ENCODE results near the gene ZCCHC24. TPM values are rescaled to one million over a fixed set of nuclear protein-coding genes. Genes with fewer than 3 reads are reported as not detected.

ZCCHC24 gene
- total RNA-seq, 6 experiments from 2014 or later, result 33.2 to 40.3 (median 37.5) TPM

DNA sequence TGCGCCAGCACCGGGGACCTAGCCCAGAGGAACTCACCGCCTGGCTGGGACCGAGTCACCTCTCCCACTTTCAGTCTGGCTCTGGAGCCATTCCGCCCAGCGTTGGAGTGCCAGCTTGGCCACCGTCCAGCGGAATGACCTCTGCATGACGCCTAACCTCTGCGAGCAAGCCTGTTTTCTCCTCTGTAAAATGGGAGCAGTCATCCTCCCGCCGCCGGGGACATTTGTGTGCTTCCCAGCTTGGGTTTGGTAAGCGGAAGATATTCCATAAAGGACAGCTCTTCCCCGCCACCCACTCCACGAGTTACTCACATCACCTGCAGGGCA lies 1.3 kb upstream of the ZCCHC24 start:
- H3K27ac Mint-ChIP-seq, result peak overlapping the region; percentile 72
- 0 out of 2 replicates have a peak, but pooled peaks cover 6% of the 10 kb centered on the region for H3K36me3 Mint-ChIP-seq (ENCODE audit: low read depth)
- H3K9me3 Mint-ChIP-seq, result no peaks in the 10 kb centered on the region
- TF ChIP-seq, protein P1, sequence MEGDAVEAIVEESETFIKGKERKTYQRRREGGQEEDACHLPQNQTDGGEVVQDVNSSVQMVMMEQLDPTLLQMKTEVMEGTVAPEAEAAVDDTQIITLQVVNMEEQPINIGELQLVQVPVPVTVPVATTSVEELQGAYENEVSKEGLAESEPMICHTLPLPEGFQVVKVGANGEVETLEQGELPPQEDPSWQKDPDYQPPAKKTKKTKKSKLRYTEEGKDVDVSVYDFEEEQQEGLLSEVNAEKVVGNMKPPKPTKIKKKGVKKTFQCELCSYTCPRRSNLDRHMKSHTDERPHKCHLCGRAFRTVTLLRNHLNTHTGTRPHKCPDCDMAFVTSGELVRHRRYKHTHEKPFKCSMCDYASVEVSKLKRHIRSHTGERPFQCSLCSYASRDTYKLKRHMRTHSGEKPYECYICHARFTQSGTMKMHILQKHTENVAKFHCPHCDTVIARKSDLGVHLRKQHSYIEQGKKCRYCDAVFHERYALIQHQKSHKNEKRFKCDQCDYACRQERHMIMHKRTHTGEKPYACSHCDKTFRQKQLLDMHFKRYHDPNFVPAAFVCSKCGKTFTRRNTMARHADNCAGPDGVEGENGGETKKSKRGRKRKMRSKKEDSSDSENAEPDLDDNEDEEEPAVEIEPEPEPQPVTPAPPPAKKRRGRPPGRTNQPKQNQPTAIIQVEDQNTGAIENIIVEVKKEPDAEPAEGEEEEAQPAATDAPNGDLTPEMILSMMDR (IDR thresholded peaks at IDR 0.05), result no peak
- H3K27me3 Mint-ChIP-seq (ENCODE audit: insufficient read depth), result no peaks in the 10 kb centered on the region; the same call in none of the 2 replicates
- H3K4me3 Mint-ChIP-seq, result peak overlapping the region; percentile 92
- DNase-seq, result no peak
- peaks cover 49% of the 10 kb centered on the region for H3K4me1 Mint-ChIP-seq (ENCODE audit: low read depth)

DNA sequence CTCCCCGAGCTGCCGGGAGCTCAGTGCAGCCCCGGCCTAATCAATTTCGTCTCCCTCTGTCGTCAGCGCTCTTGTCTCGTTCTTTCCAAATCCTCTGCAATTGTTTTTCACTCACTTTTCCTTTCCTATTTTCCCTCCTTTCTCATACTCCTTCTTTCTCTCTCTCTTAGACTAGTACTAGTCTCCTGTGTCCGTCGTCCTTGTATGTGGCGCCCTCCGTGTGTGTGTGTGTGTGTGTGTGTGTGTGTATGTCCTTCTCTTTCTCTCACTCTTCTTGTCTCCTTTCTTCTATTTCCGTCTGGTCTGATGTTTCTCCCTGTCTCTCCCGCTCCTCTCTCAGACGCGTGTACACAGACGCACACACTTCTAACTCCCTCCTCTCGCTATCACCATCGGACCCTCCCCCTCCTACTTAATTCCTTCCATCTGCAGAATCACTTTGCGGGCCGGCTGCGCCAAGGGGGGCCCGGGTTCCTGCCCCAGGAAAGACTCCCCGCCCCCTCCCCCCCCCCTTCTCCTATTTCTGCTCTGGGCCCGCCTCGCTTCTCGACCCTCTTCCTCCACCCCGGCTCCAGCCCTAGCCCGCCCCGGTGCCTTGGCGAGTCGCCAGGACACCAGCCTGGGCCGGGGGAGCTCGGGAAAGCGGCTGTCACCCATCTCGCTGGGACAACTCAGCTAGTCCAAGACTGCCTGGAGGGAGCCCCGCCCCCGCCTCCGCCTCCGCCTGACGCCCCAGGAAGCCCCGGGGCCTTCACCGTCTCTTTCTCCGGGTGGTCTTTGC lies 743 bp upstream of the ZCCHC24 start:
- no peak for DNase-seq
- Mint-ChIP-seq H3K36me3 (ENCODE audit: low read depth) (0 out of 2 replicates have a peak, but pooled peaks cover 6% of the 10 kb centered on the region), H3K4me3 (peak overlapping the region; percentile 92), H3K9me3 (no peaks in the 10 kb centered on the region), H3K4me1 (ENCODE audit: low read depth) (peaks cover 49% of the 10 kb centered on the region), H3K27ac (peak overlapping the region; percentile 93), H3K27me3 (ENCODE audit: insufficient read depth) (no peaks in the 10 kb centered on the region; the same call in none of the 2 replicates)
- TF ChIP-seq, protein P1 (IDR thresholded peaks at IDR 0.05), result no peak

DNA sequence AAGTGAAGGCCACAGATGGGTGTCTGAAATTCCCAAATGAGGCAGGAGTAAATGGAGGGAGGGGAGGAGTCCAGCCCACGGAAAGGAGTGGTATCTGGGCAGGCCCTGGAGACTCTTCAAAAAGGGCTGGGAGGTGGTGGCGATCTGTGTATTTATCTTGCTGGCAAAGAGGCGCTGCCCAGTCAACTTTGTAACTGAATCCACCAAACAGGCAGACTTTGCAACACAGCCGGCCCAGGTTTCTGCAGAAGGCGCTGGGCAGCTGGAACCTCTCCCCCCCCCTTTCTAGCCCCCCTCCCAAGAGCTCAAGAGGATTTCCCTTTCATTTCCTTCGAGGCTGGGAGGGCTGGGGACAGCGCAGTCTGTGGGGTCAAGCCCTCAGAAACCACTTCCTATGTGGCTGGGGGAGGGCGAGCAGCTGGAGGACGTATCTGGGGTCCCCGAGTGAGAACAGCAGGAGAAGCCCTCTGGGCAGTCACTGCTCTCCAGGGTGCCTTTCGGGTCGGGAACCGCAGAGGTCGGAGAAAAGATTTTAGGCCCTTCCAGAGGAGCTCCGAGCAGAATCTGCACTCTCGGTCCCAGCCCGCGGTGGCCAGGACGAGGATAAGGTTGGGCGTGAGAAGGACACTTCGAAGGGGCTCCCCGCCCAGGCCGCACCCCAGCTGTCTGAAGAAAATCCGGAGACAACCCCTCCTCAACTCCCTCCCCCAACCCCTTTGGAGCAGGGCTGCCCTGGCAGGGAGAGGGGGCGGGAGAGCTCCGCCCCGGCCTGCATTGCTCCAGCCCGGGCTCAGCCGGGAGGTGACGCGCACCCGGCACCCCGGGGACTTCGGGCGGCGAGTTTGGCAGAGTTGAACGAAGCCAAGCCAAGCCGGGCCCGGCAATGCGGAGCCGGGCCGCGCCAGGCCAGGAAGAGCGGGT lies 965 bp downstream of the ZCCHC24 start:
- Mint-ChIP-seq H3K36me3 (ENCODE audit: low read depth) (0 out of 2 replicates have a peak, but pooled peaks cover 6% of the 10 kb centered on the region), H3K4me1 (ENCODE audit: low read depth) (peaks cover 66% of the 10 kb centered on the region), H3K9me3 (no peaks in the 10 kb centered on the region), H3K27ac (peak overlapping the region; percentile 85), H3K27me3 (ENCODE audit: insufficient read depth) (no peaks in the 10 kb centered on the region; the same call in none of the 2 replicates), H3K4me3 (peak overlapping the region; percentile 93)
- peak; percentile 38 for DNase-seq
- TF ChIP-seq, protein P1 (IDR thresholded peaks at IDR 0.05), result no peak

DNA sequence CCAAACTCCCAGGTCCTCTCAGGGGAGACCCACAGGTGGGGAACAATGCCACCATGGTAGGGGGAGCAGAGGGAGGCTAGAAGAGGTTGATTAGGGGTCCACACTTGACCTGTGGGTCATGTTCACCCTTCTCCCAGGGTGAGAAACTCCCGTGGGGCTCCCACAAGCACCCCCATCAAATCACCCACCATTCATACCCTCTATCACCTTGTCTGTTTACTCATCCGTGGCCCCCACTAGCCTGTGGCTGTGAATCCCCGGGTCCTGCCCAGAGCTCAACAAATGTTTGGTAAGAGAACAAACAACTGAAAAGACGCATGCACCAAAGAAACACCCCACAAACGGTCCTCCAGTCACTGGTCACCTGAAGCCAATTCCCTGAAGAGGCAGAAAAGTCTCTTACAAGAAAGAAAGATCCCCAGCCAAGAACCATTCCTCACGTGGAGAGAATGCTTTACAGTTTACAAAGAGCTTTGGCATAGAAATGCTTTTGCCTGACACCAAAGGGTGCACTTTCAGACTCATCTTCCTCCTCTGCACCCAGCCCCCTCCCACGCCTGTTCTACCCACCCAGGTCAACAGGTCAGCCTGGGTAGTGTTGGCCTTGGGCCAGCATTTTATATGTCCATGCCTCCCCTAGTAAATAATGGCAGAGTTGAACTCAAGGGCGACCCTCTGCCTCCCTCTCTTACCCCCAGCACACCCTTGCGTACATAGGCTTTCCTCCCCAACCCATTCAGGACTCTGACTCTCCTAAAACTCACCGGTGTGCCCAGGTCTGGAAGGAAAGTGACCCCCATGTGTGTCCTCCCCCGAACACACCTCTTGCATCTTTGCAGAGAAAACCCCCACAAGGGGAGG lies 1.9 kb downstream of the ZCCHC24 start:
- Mint-ChIP-seq H3K4me3 (peak overlapping the region; percentile 93), H3K36me3 (ENCODE audit: low read depth) (peaks cover 12% of the 10 kb centered on the region; the same call in 1 of the 2 replicates), H3K27ac (peak overlapping the region; percentile 85), H3K9me3 (no peaks in the 10 kb centered on the region), H3K27me3 (ENCODE audit: insufficient read depth) (no peaks in the 10 kb centered on the region; the same call in none of the 2 replicates), H3K4me1 (ENCODE audit: low read depth) (peaks cover 74% of the 10 kb centered on the region)
- no peak for DNase-seq
- TF ChIP-seq, protein P1 (IDR thresholded peaks at IDR 0.05), result no peak

Measured in HFFc6 (cell line).